ENCODE results near the gene TECTB. TPM values are rescaled to one million over a fixed set of nuclear protein-coding genes. Genes with fewer than 3 reads are reported as not detected.

Gene TECTB
- total RNA-seq, 1 experiment from 2014 or later, result 0.27 TPM

GRCh38 chr10:112313911-112314310 is 30.7 kb downstream of the TECTB start:
- no peaks in the 10 kb centered on the region for H3K9me3 Mint-ChIP-seq (ENCODE audit: unreplicated experiment)
- Histone ChIP-seq H3K36me3 (ENCODE audit: control insufficient read depth, insufficient read depth, low read length) (no peaks in the 10 kb centered on the region), H3K27me3 (replicated peaks; ENCODE audit: control insufficient read depth, insufficient read depth, low read length) (no peaks in the 10 kb centered on the region), H3K9me3 (no peaks in the 10 kb centered on the region), H3K4me3 (ENCODE audit: low read depth, low read length) (no peak overlapping the region), H3K4me1 (peaks cover 6% of the 10 kb centered on the region)
- intact Hi-C loops (cut with micrococcal nuclease; ENCODE audit: unreplicated experiment), result loop anchor here (1.0 to 10.0 kb wide), 3 partner anchors 174 to 1239 kb away; partner anchors contain the start of gene ADRA2A
- H3K4me3 Mint-ChIP-seq (ENCODE audit: unreplicated experiment), result no peak overlapping the region
- H3K27me3 Mint-ChIP-seq (ENCODE audit: insufficient read depth, unreplicated experiment), result no peaks in the 10 kb centered on the region
- peaks cover 2% of the 10 kb centered on the region for H3K4me1 Mint-ChIP-seq (ENCODE audit: low read depth, unreplicated experiment)
- TF ChIP-seq, protein P1, sequence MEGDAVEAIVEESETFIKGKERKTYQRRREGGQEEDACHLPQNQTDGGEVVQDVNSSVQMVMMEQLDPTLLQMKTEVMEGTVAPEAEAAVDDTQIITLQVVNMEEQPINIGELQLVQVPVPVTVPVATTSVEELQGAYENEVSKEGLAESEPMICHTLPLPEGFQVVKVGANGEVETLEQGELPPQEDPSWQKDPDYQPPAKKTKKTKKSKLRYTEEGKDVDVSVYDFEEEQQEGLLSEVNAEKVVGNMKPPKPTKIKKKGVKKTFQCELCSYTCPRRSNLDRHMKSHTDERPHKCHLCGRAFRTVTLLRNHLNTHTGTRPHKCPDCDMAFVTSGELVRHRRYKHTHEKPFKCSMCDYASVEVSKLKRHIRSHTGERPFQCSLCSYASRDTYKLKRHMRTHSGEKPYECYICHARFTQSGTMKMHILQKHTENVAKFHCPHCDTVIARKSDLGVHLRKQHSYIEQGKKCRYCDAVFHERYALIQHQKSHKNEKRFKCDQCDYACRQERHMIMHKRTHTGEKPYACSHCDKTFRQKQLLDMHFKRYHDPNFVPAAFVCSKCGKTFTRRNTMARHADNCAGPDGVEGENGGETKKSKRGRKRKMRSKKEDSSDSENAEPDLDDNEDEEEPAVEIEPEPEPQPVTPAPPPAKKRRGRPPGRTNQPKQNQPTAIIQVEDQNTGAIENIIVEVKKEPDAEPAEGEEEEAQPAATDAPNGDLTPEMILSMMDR (IDR thresholded peaks at IDR 0.05; ENCODE audit: insufficient read depth in 1 of 2, low read depth in 1 of 2, low read length in 1 of 2, severe bottlenecking in 1 of 2, unreplicated experiment in 1 of 2), result no peak
- POLR2A ChIA-PET, result no interaction called here
- BruUV-seq (replicated peaks), result no TSS peak
- CTCF ChIA-PET, result no interaction called here
- DNase-seq, result no peak
- H3K36me3 Mint-ChIP-seq (ENCODE audit: insufficient read depth, unreplicated experiment), result no peaks in the 10 kb centered on the region
- H3K27ac Mint-ChIP-seq (ENCODE audit: unreplicated experiment), result no peak overlapping the region

DNA sequence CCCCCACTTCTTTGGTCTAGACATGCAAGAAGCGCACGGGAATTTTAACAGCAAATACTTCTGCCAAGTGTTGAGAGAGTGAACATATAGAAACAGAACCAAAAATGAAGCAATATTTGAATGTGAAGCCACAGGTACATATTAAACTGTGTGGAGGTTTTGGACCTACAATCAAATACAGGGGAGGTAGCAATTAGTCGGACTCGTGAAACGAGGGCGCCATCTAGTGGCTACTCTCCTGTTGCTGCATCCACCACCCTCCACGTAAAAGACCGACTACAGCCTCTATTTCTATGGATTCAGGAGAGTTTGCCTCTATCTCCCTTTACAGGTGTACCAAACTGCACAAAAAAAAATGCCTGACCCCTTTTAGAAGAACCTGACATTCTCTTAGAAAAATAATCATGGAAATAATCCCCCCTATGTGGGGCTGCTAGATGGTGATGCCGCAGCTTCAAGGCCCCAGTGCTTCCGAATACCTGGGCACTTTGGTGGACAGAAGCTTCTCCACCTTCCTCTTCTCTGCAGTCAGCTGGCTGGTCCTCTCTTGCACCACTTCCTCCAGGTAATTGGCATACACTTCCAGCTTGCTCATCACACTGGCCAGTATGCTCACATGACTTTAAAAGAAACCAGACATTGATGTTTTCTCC is 31.7 kb downstream of the TECTB start:
- Mint-ChIP-seq H3K27ac (ENCODE audit: unreplicated experiment) (no peak overlapping the region), H3K9me3 (ENCODE audit: unreplicated experiment) (no peaks in the 10 kb centered on the region), H3K4me3 (ENCODE audit: unreplicated experiment) (no peak overlapping the region), H3K27me3 (ENCODE audit: insufficient read depth, unreplicated experiment) (no peaks in the 10 kb centered on the region), H3K36me3 (ENCODE audit: insufficient read depth, unreplicated experiment) (no peaks in the 10 kb centered on the region), H3K4me1 (ENCODE audit: low read depth, unreplicated experiment) (peaks cover 6% of the 10 kb centered on the region)
- peak; percentile 73 to 83 for DNase-seq
- Histone ChIP-seq H3K27me3 (replicated peaks; ENCODE audit: control insufficient read depth, insufficient read depth, low read length) (no peaks in the 10 kb centered on the region), H3K9me3 (no peaks in the 10 kb centered on the region), H3K4me1 (no peaks in the 10 kb centered on the region), H3K36me3 (ENCODE audit: control insufficient read depth, insufficient read depth, low read length) (no peaks in the 10 kb centered on the region), H3K4me3 (ENCODE audit: low read depth, low read length) (no peak overlapping the region)
- ChIA-PET CTCF (interaction anchor here (0.6 to 3.4 kb wide), 8 partner anchors 9 to 559 kb away, joined by 3 to 28 read pairs (median 6); no protein-coding TSS in a partner anchor), POLR2A (interaction anchor here (0.5 kb wide), 1 partner anchor 29 kb away, joined by 10 read pairs; no protein-coding TSS in a partner anchor)
- BruUV-seq (replicated peaks), result no TSS peak
- TF ChIP-seq, protein P1 (IDR thresholded peaks at IDR 0.05; ENCODE audit: insufficient read depth in 1 of 2, low read depth in 1 of 2, low read length in 1 of 2, severe bottlenecking in 1 of 2, unreplicated experiment in 1 of 2), result peak; percentile 88 to 89
- intact Hi-C loops (cut with micrococcal nuclease; ENCODE audit: unreplicated experiment), result loop anchor here (1.0 to 10.0 kb wide), 6 partner anchors 120 to 1240 kb away; partner anchors contain the start of gene ADRA2A

GRCh38 chr10:112327678-112328077 is 44.5 kb downstream of the TECTB start:
- Mint-ChIP-seq H3K36me3 (ENCODE audit: insufficient read depth, unreplicated experiment) (no peaks in the 10 kb centered on the region), H3K4me1 (ENCODE audit: low read depth, unreplicated experiment) (peaks cover 14% of the 10 kb centered on the region), H3K27ac (ENCODE audit: unreplicated experiment) (no peak overlapping the region), H3K4me3 (ENCODE audit: unreplicated experiment) (no peak overlapping the region), H3K9me3 (ENCODE audit: unreplicated experiment) (no peaks in the 10 kb centered on the region), H3K27me3 (ENCODE audit: insufficient read depth, unreplicated experiment) (no peaks in the 10 kb centered on the region)
- H3K36me3 ChIP-seq (ENCODE audit: control insufficient read depth, insufficient read depth, low read length), result no peaks in the 10 kb centered on the region
- no TSS peak for BruUV-seq (replicated peaks)
- H3K9me3 ChIP-seq, result no peaks in the 10 kb centered on the region
- H3K4me3 ChIP-seq (ENCODE audit: low read depth, low read length), result no peak overlapping the region
- TF ChIP-seq, protein P1 (IDR thresholded peaks at IDR 0.05; ENCODE audit: insufficient read depth in 1 of 2, low read depth in 1 of 2, low read length in 1 of 2, severe bottlenecking in 1 of 2, unreplicated experiment in 1 of 2), result no peak
- intact Hi-C loops (cut with micrococcal nuclease; ENCODE audit: unreplicated experiment), result no loop called here
- CTCF ChIA-PET, result no interaction called here
- no peak for DNase-seq
- POLR2A ChIA-PET, result no interaction called here
- peaks cover 10% of the 10 kb centered on the region; the same call in 1 of the 2 replicates for H3K4me1 ChIP-seq
- no peaks in the 10 kb centered on the region for H3K27me3 ChIP-seq (replicated peaks; ENCODE audit: control insufficient read depth, insufficient read depth, low read length)
